ENCODE measurements around the gene EFHD2. TPM values are rescaled to one million over a fixed set of nuclear protein-coding genes. Genes with fewer than 3 reads are reported as not detected.

The EFHD2 gene
- total RNA-seq, 2 experiments from 2014 or later, result 43.1 to 48.6 TPM

DNA sequence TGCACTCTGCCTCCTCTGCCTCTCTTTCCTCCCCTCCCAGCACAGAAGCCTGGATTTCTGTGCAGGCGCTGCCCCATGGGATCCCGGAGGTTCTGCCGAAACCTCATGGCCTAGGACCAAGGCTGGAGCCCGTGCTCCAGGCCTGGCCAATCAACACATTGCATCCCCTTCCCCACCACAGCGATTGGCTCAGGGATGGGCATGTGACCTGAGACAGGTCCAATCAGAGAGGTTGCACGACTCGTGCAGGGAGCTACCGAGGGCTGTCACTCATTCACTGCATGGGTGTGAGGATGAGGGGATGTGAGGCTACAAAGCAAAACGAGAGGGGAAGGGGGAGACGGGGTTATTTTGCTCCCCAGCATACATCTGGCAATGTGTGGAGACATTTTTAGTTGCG, 62.9 kb downstream of the EFHD2 start:
- Mint-ChIP-seq H3K36me3 (ENCODE audit: low read depth) (no peaks in the 10 kb centered on the region), H3K4me1 (no peaks in the 10 kb centered on the region), H3K27ac (no peak overlapping the region), H3K9me3 (ENCODE audit: low read depth) (no peaks in the 10 kb centered on the region), H3K4me3 (no peak overlapping the region), H3K27me3 (no peaks in the 10 kb centered on the region)
- ChIA-PET CTCF (no interaction called here), POLR2A (no interaction called here)
- no peak for ATAC-seq
- no peak for DNase-seq
- intact Hi-C loops (cut with DNase I, micrococcal nuclease), result no loop called here

DNA sequence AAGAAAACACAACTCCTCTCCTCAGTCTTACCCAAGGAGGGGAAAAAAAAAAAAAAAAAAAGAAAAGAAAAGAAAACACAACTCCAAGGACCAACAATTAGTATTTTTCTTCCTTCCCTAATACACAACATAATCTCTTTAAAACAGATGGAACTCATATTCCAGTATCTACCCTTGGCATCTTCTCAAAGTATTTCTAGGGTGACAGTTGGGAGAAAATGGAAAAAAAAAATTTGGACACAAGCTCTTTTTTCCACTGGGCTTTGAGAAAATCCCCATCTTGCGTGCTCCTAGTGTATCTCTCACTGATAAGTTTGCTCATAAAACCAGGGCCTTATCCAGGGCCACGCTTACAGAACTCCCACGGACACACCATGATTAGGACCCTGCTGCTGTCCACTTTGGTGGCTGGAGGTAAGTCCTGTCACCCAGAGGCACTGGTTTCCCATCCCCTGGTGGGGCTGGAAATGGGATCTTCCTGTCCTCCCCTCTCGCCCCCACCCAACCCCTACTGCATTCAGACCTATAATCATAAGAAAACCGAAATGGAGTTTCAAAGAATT, 66.1 kb downstream of the EFHD2 start, which contains the start of gene CELA2B:
Gene CELA2B (plus strand): TSS at position 353 of the 563 bp plus-strand sequence. CDS start 22 bp downstream, at position 375.
- POLR2A ChIA-PET, result no interaction called here
- Mint-ChIP-seq H3K36me3 (ENCODE audit: low read depth) (no peaks in the 10 kb centered on the region), H3K4me3 (no peak within 1 kb of the TSS), H3K9me3 (ENCODE audit: low read depth) (no peaks in the 10 kb centered on the region), H3K4me1 (no peaks in the 10 kb centered on the region), H3K27ac (no peak within 1 kb of the TSS), H3K27me3 (no peaks in the 10 kb centered on the region)
- intact Hi-C loops (cut with DNase I, micrococcal nuclease), result no loop called here
- DNase-seq (no peak), ATAC-seq (no peak)
- CTCF ChIA-PET, result no interaction called here

DNA sequence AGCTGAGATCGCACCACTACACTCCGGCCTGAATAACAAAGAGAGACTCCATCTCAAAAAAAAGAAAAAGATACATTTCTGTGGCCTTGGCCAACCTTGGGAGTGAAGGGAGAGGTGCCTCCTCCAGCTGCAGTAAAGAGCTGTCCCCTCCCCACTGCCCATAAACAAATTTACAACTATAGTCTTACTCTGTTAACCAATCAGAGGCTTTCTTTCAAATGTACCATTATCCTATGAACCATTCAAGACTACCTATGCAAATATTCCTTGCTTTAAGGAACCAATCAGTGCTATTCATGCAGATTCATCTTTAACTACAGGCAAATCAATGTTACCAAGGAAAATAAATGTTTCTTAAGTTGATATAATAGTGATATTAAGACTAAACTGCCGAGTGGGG, 67.2 kb downstream of the EFHD2 start:
- POLR2A ChIA-PET, result no interaction called here
- CTCF ChIA-PET, result interaction anchor here (0.6 kb wide), 1 partner anchor 203 kb away, joined by 3 read pairs; no protein-coding TSS in a partner anchor
- H3K27me3 Mint-ChIP-seq, result no peaks in the 10 kb centered on the region
- ATAC-seq (no peak), DNase-seq (no peak)
- no peaks in the 10 kb centered on the region for H3K4me1 Mint-ChIP-seq
- H3K9me3 Mint-ChIP-seq (ENCODE audit: low read depth), result no peaks in the 10 kb centered on the region
- intact Hi-C loops (cut with DNase I, micrococcal nuclease), result no loop called here
- H3K36me3 Mint-ChIP-seq (ENCODE audit: low read depth), result no peaks in the 10 kb centered on the region
- no peak overlapping the region for H3K4me3 Mint-ChIP-seq
- H3K27ac Mint-ChIP-seq, result no peak overlapping the region

DNA sequence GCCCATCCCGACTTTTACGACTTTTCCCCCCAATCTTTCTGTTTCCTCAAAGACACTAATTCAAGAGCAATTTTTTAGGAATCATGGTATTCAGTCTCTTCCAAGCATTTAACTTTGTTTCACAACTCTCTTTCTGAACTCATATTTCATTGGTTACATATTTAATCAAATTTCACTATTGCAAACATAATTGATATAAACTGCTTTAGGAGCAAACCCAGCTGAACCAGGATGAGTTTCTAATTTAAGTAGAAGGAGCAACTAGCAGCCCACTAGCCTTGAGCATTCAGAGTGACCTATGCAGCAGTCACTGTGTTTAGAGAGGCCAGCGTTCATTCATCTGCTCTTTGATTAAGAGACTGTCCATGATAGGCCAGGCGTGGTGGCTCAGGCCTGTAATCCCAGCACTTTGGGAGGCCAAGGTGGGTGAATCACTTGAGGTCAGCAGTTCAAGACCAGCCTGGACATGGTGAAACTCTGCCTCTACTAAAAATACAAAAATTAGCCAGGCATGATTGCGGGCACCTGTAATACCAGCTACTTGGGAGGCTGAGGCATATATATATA, 68.0 kb downstream of the EFHD2 start:
- no peak for ATAC-seq
- no peak for DNase-seq
- Mint-ChIP-seq H3K4me1 (no peaks in the 10 kb centered on the region), H3K4me3 (no peak overlapping the region), H3K27ac (no peak overlapping the region), H3K27me3 (no peaks in the 10 kb centered on the region), H3K36me3 (ENCODE audit: low read depth) (no peaks in the 10 kb centered on the region), H3K9me3 (ENCODE audit: low read depth) (no peaks in the 10 kb centered on the region)
- ChIA-PET CTCF (interaction anchor here (0.6 kb wide), 1 partner anchor 30 kb away, joined by 3 read pairs; no protein-coding TSS in a partner anchor), POLR2A (no interaction called here)
- intact Hi-C loops (cut with DNase I, micrococcal nuclease), result no loop called here

Other genes with a start within 250 kb of the EFHD2 start
- under 1 TPM; 0.21 to 0.53 TPM for gene FHAD1, start 162.7 kb upstream of the EFHD2 start, total RNA-seq
- gene CTRC, start 28.6 kb downstream of the EFHD2 start, total RNA-seq, result not detected
- gene CELA2A, start 46.8 kb downstream of the EFHD2 start, total RNA-seq, result not detected
- gene CELA2B, start 66.2 kb downstream of the EFHD2 start, total RNA-seq, result not detected
- gene CASP9, start 114.3 kb downstream of the EFHD2 start, total RNA-seq, result 1 to 10 TPM; 7.6 to 9.6 TPM
- 10 to 100 TPM; 10.9 to 14.1 TPM for gene DNAJC16, start 117.0 kb downstream of the EFHD2 start, total RNA-seq
- gene AGMAT, start 175.2 kb downstream of the EFHD2 start, total RNA-seq, result 10 to 100 TPM; 18.1 to 24.0 TPM
- 10 to 100 TPM; 30.2 to 34.0 TPM for gene DDI2, start 207.6 kb downstream of the EFHD2 start, total RNA-seq